ENCODE data around the gene ADD2.
A peak's percentile ranks its signal among the peaks of the same experiment; 100 is the strongest.

The ADD2 gene

DNA sequence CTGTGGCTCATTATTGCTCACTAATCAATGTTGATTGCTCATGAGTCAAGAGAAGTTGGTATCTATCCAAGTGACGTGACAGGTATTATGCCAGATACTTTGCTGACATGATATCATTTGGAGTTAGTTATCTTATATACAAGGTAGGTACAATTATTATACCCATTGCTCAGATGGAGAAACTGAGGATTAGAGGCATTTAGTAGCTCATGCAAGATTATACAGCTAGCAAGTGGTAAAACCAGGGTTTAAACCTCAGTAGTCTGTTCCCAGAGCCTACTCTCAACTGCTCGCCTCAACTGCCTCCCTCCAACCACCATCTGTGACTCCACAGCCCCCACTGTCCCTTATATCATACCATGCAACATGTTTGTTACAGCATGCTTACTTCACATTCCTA lies 16.3 kb upstream of the ADD2 start:
- no peak for DNase-seq

DNA sequence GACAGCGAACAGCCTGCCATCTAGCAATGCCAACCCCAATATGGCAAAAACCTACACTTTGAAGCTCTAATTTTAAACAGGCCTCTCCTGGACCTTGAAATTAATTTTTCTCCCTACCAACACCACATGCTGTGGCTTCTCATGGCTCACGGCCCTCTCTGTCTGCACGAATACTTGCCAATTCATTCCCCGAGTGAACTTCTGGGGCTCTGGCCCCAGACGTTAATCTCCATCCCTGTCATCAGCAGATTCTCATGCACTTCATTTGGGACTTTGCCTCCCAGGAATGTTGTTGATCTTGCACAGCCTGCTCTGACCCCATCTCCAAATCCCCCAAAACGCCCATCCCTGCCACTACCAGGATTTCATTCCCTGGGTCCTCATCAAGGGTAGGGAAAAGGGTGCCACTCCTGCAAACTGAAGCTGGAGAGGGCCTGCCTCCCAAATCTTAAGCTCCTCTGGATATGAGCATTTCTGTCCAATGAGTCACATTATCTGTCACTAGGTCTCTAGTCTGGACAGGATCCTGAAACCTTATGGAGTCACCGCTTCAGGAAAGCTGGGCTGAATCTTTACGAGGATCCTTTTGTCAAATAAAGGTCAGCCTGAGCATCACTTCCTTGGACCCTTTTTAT lies 12.0 kb upstream of the ADD2 start:
- DNase-seq = no peak

DNA sequence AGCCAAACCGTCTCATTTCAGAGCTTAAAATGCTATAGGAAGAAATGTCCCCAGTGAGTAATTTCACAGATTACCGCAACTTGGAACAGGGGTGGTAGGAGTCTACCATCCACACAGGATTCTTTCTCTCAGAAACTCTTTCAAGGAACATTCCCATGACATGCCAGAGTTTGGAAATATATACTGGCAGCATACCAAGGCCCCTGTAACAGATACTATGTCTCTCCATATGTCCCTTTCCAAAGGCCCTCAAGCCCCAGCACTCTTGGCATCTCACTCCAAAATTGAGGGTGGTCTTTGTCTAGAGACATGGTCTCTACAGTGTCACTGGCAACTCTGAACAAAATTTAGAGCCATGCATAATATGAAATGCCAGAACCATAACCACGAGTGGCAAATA lies 11.5 kb upstream of the ADD2 start:
- no peak for DNase-seq

DNA sequence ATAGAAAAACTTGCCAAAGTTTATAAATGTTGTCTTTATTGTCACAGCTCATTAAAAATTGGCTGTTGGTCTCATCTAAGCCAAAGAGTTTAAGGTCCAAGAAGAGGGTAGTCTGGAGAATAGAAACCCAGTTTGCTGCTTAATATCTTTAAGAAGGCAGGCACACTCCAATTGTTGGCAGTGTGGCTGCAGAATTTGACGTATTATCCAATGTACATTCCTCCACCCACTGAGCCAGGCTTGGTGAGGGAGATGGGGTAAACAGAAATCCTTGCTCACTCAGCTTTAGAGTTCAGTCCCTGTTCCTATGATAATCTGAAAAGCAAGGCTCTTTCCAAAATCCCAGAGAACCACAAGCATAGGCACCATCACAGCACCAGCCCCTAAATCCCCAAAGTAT lies 10.7 kb upstream of the ADD2 start:
- DNase-seq = no peak

DNA sequence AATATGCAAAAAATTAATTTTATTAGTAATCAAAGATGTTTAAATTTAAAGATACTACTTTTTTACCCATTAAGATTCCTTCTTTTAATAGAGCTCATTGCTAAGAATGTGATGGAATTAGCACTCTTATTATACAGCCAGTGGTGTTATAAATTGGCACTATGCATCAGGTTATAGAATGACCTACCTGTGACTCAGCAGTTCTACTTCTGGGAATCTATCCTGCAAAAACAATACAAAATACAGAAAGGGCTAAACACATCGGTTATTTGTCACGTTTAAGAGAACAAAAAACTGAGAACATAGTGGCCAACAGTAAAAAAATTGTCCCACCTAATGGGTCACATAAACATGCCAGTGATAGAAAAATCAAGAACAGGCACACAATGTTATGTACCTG lies 9.4 kb upstream of the ADD2 start:
- no peak for DNase-seq

DNA sequence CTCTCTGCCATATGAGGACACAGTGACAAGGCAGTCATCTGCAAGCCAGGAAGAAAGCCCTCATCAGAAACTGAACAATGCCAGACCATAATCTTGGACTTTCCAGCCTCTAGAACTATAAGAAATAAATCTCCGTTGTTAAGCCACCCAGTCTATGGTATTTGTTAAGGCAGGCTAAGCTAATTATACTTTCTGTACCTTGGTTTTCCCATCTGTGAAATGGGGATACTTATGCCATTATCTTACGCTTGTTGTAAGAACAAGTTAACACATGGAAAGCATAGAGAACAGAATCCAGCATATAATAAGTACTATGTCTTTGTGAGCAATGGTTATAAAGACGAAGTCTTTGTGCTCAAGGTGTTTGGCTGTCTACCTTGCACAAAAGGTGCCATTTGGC lies 8.3 kb upstream of the ADD2 start:
- DNase-seq = no peak

DNA sequence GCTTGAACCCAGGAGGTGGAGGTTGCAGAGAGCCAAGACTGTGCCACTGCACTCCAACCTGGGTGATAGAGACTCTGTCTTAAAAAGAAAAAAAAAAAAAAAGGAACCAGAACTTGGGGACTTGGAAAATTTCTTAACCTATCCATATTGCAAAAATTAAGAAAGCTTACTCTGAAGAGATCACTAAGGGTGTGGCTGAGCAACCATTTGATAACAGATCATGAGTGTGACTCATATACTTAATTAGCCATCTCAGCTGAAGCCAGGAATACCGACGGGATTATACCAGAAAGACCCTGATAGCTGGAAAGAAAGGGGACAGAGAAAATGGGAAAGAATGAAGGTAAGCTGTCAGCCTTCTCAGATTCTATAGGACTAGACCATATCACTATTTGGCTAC lies 7.1 kb upstream of the ADD2 start:
- no peak for DNase-seq

DNA sequence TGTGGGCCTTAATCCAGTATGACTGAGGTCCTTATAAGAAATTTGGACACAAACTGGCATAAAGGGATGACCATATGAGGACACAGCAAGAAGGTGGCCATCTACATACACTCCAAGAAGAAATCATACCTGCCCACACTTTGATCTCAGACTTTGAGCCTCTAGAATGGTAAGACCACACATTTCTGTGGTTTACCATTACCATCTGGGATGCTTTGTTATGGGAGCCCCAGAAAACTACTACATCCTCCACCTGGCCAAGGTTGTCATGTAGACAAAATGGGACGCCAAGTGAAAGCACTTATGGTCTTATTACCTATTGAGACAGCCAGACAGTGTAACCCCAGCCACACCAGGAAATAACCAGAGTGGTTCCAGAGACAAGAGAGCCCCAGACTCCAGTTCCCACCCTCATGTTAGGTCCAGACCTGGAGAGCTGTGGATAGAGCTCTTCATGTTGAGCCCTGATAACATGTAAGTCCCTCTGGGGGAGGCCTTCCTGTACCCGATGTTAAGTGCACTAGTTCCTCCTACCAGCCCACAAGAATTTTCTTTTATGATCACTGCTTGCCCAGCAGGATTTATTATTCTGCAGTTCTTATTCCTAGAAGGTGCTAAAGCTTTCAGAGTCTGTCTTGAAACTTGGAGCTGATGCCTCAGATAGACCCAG lies 4.6 kb upstream of the ADD2 start:
- DNase-seq = no peak

DNA sequence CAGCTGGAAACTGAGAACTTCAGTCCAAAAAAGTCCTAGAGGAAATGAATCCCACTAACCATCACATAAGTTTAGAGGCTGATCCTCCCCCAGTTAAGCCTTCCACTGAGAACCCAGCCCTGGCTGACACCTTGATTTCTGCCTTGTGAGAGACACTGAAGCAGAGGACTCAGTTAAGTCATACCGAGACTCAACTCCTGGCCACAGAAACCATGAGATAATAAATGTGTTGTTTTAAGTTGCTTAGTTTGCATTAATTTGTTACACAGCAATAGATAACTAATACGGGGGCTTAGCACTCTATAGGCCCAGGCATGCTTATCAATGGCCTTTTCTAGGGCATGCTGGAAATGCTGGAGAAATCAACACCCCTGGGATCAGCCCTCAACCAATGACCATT lies 3.4 kb upstream of the ADD2 start:
- no peak for DNase-seq

DNA sequence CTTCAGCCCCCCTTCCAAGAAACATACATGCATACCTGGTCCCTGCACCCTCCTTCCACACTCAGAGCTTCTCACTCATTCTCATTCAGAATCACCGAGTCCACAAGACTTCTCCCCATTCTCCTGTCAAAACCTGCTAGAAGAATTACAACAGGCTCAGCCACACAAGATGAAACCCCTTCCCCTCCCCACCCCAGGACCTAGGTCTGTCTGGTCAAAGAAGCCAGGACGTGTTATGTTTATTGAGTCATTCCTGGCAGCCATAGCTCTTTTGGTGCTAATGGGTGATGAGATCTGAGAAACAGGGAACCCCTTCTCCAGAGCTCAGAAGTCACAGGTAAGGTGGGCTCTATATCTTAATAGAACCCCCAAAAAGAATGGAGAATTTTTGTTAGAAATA lies 1.4 kb upstream of the ADD2 start:
- DNase-seq = no peak

DNA sequence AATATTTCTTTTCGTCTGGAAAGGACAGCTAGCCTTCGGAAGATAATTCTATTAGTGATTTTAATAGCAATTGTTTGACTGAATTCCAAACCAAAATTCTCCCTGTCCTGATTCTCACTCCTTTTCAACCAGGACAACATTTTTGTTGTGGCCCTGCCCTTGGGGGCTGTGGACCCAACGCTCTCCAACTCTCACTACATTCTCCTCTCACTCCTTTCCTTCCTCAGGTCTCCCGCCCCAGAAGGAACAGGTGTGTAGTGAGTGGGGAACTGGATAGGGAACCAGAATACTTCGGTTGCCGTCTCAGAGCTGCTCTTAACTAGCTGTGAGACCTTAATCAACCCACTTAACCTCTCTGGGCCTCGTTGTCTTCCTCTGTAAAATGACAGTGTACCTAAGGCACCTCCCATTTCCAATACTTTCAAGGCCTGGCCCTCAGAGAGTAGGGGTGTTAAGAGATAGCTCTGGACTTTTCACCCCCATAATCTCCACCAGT lies 638 bp upstream of the ADD2 start:
- no peak for DNase-seq

DNA sequence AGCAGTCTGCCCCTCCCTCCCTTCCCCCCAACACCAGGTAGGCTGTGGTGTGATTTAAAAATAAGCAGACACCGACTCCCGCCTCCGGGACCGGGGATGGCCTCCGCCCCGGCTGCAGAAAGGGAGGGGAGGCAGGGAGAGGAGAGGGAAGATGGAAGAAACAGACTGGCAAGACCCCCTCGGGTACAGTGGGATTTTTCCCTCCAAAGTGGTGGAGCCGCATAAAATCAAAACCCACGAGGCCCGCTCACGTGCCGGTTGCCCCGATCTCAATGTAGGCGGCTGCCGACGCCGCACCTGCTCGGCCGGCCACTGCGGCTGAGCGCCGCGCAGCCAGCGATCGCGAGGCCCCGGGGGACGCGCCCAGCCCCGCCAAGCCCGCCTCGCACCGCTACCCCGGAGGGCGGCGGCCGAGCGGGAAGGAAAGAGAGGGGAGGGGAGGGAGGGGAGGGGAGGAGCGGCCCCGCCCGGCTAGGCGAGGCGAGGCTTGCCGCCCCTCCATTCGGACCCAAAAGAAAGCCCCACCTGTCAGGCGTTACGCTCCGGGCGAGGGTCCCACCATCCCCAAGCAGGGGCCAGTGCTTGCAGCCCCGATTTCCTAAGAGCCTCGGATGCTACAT lies 811 bp downstream of the ADD2 start:
- DNase-seq = peak in 1 of 2 experiments; percentile 1

DNA sequence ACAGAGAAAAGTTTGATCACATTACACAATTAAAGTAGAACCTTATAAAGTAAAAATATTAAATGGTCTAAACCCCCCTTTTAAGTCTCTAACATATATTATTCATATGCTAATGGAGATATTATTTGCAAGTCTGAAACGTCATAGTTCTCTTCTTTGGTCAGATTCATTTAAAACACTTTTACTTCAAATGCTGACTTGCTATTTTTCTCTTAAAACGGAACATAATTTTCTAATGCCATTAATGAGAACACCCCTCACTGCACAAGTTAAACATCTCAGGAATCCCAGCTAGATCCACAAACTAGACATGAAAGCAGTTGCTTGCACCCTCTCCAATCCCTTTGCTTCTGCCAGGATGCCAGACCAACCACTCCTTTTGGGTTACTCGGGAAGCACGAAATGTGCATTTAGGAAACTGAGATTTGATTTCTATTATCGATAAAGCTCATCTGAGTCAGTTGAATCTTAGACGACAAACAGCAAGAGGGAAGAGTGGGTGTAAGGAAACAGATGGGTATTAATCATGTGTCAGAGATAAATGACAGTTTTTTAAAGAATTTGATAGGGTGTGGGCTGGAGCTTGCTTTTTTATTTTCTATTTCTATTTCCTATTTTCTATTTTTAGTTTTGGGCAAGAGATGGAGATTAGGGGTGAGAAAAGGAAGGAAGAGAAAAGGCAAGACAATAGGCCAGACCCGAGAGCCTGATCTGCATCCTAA lies 1.5 kb downstream of the ADD2 start:
- no peak for DNase-seq

DNA sequence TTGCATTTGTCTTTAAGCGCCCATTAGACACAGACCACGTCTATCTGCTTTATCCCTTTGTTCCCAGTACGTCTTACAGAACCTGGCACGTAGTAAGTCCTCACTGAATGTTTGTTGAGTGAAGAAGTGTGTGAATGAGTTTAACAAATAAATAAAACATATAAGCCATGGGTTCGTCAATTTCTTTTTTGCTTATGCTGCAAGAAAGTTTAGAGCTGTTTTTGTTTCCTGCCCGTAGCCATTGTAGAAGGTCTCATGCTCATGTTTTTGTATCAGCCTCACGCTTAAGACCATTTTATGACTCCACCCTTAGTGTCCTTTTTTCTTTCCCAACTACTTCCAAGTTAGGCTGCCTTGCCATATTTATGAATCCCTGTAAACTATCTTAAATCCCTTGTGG lies 2.5 kb downstream of the ADD2 start:
- no peak for DNase-seq

DNA sequence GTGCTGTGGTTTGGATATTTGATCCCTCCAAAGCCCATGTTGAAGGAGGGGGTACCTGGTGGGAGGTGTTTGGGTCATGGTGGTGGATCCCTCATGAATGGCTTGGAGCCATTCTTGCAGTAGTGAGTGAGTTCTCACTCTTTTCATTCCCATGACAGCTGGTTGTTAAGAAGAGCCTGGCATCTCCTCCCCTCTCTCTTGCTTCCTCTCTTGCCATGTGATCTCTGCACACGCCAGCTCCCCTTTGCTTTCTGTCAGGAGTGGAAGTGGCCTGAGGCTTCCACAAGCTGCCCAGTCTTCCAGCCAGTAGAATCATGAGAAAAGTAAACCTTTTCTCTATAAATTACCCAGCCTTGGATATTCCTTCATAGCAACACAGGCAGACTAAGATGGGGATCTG lies 8.6 kb downstream of the ADD2 start:
- DNase-seq = no peak

DNA sequence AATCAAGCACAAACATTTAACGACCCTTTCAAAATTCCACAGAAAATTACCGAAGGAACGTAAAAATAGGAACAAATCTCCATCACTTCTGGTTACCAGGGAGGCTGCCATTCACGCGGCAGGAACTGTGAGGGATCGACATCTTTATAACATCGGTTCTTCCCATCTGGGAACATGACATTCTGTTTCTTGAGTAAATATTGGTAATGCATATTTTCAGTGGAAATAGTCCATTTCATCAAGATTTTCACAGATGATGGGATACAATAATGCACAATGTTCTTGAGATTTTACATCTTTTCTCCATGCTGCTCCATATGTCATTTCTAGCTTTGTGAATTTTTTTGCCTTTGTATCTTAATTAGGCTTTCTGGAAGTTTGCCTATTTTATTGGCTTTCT lies 10.0 kb downstream of the ADD2 start:
- DNase-seq = no peak

DNA sequence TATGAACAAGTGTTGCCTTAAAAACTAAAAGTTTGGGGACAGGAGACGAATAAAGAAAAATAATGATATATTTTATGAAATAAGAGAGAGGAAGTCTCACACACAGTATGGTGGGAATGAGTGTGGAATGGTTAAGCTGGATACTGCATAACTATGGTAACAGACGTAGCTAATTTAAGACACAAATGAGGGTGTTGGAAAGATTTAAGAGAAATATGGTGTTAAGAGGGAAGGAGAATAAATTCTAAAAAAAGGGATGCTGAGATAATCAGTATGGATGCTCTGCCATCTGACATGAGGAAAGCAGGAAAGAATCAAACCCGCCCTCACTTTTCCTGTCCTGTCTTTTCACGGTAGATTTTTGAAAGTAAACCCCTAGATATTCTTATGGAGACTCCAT lies 10.6 kb downstream of the ADD2 start:
- DNase-seq = no peak

DNA sequence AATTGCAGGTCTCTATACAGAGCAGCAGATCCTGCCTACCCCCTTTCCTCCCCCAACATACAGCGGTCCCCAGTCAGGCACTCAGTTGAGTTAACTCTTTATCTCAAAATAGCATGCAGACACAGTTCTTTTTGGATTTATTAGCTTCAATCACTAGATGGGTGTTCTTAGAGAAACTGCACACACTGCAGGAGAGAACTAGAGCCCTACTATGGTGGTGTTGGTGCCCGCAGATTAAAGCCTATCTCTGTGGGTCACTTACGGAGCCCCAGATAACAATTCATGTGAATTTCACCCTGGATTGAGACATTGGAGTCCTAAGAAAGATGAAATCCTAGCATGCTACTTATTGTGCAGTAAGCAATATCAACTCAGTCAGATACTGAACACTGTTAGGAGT lies 11.9 kb downstream of the ADD2 start:
- no peak for DNase-seq

DNA sequence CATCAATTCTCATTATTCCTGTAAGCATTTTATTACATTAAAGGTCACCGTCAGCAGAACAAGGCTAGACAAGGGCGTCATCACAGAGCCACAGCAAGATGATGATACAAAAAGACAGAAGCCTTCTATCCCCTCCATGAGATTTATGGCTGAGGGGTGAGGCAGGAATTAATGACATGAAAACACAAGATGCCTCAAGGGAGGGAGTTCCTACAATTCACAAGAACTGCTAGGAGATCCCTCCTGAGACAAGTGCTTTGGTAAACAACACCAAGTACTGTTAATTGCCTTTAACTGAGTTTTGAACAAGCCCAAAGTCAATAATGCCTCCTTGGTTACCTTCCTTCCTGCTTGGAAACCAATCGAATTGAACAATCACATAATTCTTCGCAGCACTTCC lies 14.1 kb downstream of the ADD2 start:
- DNase-seq = no peak

DNA sequence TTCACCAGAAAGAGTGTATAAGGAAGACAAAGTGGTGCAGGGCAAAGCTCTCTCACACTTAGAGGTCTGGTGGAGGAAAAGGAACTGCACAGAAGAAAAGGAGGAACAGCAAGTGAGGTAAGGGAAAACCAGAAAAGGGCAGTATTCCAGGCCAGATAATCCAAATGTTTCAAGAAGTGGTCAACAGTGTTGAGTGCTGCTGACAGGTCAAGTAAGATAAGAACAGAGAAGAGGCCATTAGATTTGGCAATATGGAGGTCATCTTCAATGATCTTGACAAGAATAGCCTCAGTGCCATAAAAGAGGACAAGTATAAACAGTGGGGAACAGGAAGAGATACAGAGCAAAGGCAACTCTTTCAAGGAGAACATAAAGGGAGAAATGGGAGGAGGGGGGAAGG lies 15.0 kb downstream of the ADD2 start:
- no peak for DNase-seq

DNA sequence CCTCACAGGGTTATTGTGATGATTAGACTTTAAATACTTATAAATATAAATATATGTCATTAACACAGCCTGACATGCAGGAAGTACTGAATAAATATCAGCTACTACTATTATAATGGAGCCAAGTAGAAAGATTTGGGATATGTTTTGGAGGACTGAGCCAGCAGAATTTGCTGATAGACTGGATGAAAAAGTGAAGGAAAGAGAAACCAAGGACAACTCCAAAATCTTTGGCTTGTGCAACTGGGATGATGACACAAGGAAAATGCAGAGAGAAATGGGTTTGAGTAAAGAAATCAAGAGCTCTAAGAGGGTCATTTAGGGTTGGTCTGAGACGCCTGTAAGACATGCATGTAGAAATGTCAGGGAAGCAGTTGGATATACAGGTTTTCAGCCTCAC lies 15.6 kb downstream of the ADD2 start:
- DNase-seq = no peak

DNA sequence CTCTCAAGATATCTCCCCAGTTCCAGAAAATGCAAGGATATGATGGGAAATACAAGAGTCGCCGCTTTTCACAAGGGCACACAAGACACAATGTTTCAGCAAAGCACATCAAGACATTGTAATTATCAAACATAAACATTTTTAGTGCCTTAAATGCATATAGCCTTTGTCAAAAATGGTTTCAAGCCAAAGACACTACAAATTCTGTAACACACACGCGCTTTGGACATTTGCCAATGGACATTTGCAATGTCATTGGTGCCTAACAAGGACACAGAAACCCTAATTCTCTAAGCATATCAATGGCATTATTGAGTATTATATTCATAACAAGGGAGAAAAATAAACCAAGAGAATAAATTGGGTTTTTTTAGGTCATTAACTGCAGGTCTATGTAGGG lies 16.1 kb downstream of the ADD2 start:
- DNase-seq = no peak

DNA sequence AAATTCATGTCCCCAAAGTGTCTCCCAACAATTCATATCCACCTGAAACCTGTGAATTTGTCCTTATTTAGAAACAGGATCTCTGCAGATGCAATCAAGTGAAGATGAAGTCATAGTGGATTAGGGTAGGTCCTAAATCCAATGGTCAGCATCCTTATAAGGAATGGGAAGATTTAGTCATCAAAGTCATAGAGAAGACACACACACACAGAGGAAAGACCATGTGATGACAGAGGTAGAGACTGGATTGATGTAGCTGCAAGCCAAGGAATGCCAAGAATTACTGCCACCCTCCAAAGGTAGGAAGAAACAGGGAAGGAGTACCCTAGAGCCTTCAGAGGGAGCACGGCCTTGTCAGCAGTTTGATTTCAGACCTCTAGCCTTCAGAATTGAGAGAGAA lies 17.7 kb downstream of the ADD2 start:
- DNase-seq = no peak
